Progenitor cell of endocrine pancreas (in vitro differentiated cells): ENCODE data around the gene BCAT1. TPM values are rescaled to one million over a fixed set of nuclear protein-coding genes. Genes with fewer than 3 reads are reported as not detected.

Experiments used
- DNase-seq: peaks from one replicate; pipeline ENCODE4 v3.0.0; 2021; ENCODE audit warnings: low spot score; ENCODE audit not compliant: unreplicated experiment
- H3K27ac Mint-ChIP-seq: 2 replicates; pipeline ENCODE4 v1.8.0; 2021; ENCODE audit warnings: mild to moderate bottlenecking, moderate library complexity, mixed read lengths
- H3K27me3 Mint-ChIP-seq: 2 replicates; pipeline ENCODE4 v1.8.0; 2021; ENCODE audit warnings: mixed read lengths
- H3K36me3 Mint-ChIP-seq: 2 replicates; pipeline ENCODE4 v1.8.0; 2022; ENCODE audit warnings: mixed read lengths; ENCODE audit not compliant: insufficient read depth
- H3K4me1 Mint-ChIP-seq: 2 replicates; pipeline ENCODE4 v1.8.0; 2021; ENCODE audit warnings: low read depth, mixed read lengths
- H3K4me3 Mint-ChIP-seq: 2 replicates; pipeline ENCODE4 v1.8.0; 2021; ENCODE audit warnings: low read depth, mild to moderate bottlenecking, moderate library complexity, mixed read lengths
- H3K9me3 Mint-ChIP-seq: 2 replicates; pipeline ENCODE4 v1.8.0; 2021; ENCODE audit warnings: low read depth, mixed read lengths
- total RNA-seq: library from RNA; stranded (reverse); gene quantifications from 2 replicates; pipeline ENCODE4 v1.2.1, GENCODE V29; 2021
- TF ChIP-seq, protein P1 (sequence below): fragments of 200-600 bp; sonication (generic); IDR thresholded peaks from one replicate; pipeline ENCODE4 v1.5.0; 2021; ENCODE audit warnings: antibody characterized with exemption, mild to moderate bottlenecking; ENCODE audit not compliant: unreplicated experiment

The BCAT1 gene
- total RNA-seq, 1 donor from 2014 or later, result 52.9 TPM

GRCh38 chr12:24993793-24994192, 44.9 kb upstream of the BCAT1 start:
- H3K4me1 Mint-ChIP-seq, result no peaks in the 10 kb centered on the region
- no peak for DNase-seq
- no peak overlapping the region for H3K27ac Mint-ChIP-seq
- no peak overlapping the region for H3K4me3 Mint-ChIP-seq
- H3K36me3 Mint-ChIP-seq, result no peaks in the 10 kb centered on the region
- H3K27me3 Mint-ChIP-seq, result peaks cover 3% of the 10 kb centered on the region
- TF ChIP-seq, protein P1, sequence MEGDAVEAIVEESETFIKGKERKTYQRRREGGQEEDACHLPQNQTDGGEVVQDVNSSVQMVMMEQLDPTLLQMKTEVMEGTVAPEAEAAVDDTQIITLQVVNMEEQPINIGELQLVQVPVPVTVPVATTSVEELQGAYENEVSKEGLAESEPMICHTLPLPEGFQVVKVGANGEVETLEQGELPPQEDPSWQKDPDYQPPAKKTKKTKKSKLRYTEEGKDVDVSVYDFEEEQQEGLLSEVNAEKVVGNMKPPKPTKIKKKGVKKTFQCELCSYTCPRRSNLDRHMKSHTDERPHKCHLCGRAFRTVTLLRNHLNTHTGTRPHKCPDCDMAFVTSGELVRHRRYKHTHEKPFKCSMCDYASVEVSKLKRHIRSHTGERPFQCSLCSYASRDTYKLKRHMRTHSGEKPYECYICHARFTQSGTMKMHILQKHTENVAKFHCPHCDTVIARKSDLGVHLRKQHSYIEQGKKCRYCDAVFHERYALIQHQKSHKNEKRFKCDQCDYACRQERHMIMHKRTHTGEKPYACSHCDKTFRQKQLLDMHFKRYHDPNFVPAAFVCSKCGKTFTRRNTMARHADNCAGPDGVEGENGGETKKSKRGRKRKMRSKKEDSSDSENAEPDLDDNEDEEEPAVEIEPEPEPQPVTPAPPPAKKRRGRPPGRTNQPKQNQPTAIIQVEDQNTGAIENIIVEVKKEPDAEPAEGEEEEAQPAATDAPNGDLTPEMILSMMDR, result no peak
- no peaks in the 10 kb centered on the region for H3K9me3 Mint-ChIP-seq

GRCh38 chr12:24991209-24992049, 42.5 kb upstream of the BCAT1 start:
- Mint-ChIP-seq H3K27me3 (peaks cover 3% of the 10 kb centered on the region), H3K36me3 (no peaks in the 10 kb centered on the region), H3K9me3 (no peaks in the 10 kb centered on the region), H3K4me3 (no peak overlapping the region), H3K27ac (no peak overlapping the region), H3K4me1 (no peaks in the 10 kb centered on the region)
- DNase-seq, result no peak
- TF ChIP-seq, protein P1, result peak; percentile 95

GRCh38 chr12:24989216-24989615, 40.3 kb upstream of the BCAT1 start:
- no peak overlapping the region for H3K4me3 Mint-ChIP-seq
- peaks cover 3% of the 10 kb centered on the region for H3K9me3 Mint-ChIP-seq
- H3K27me3 Mint-ChIP-seq, result no peaks in the 10 kb centered on the region
- H3K36me3 Mint-ChIP-seq, result no peaks in the 10 kb centered on the region
- no peak for DNase-seq
- H3K4me1 Mint-ChIP-seq, result no peaks in the 10 kb centered on the region
- H3K27ac Mint-ChIP-seq, result no peak overlapping the region
- TF ChIP-seq, protein P1, result no peak

DNA sequence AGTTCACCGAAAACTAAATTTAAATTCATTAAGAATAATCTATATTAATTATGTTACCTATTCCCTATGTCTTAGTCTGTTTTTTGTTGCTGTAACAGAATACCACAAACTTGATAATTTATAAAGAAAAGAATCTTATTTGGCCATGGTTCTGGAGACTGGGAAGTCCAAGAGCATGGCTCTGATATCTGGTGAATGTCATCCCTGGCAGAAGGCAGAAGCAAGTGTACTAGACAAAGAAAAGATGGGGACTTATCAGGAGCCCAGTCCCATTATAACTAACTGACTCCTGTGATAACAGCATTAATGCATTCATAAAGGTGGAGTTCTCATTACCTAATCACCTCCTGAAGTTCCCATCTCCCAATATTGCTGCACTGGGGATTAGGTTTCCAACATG, 33.3 kb upstream of the BCAT1 start:
- no peak for DNase-seq
- Mint-ChIP-seq H3K9me3 (peaks cover 14% of the 10 kb centered on the region), H3K4me1 (peaks cover 6% of the 10 kb centered on the region), H3K27me3 (no peaks in the 10 kb centered on the region), H3K36me3 (peaks cover 7% of the 10 kb centered on the region), H3K4me3 (no peak overlapping the region), H3K27ac (no peak overlapping the region)
- TF ChIP-seq, protein P1, result no peak

- H3K36me3 Mint-ChIP-seq, result peaks cover 7% of the 10 kb centered on the region
- peaks cover 14% of the 10 kb centered on the region for H3K9me3 Mint-ChIP-seq
- no peak for DNase-seq
- no peaks in the 10 kb centered on the region for H3K27me3 Mint-ChIP-seq
- H3K4me3 Mint-ChIP-seq, result no peak overlapping the region
- TF ChIP-seq, protein P1, result no peak
- peaks cover 19% of the 10 kb centered on the region for H3K4me1 Mint-ChIP-seq
- peak overlapping the region; percentile 66 for H3K27ac Mint-ChIP-seq
Measured at GRCh38 chr12:24979976-24980730, 31.3 kb upstream of the BCAT1 start.
